ENCODE measurements around the gene ADCY2.

Gene ADCY2

DNA sequence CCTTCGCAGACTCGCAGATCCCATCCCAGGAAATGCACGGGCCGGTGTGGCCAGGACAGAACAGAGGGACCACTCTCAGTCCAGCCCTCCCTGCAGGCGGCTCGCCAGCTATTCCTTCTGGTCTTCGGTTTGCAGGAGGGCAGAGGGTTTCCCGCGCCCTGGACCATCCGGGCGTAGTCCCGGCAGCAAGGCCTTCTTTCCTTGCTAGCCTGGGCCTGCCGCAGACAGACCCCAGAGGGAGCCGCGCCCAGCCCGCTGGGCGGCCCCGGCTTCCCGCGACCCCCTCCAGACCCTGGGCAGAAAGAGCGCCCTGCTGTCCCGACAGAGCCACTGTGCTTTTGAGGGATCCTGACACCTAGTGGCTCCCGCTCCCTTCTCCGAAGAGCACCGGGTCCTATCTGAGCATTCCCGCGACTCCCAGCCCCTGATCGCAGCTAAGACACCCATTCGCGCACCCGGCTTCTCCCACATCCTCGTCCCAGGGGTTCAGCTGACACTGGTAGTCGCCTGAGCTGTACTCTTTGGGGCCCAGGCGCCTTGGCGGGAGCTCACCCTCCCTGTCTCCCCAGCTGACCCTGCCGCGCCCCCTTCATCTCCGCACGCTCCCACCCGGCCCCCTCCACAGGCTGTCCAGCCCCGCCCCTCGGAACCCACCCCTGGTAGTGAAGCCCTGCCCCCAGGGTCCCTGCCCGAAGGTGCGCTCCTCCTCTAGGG lies 453.9 kb downstream of the ADCY2 start:
- DNase-seq: peak; percentile 68

GRCh38 chr5:7850395-7851239 lies 454.7 kb downstream of the ADCY2 start, which contains the start of gene CFAP90:
Gene CFAP90, minus strand, starts transcription at chr5:7851133. Its CDS starts 112 bp downstream, at chr5:7851021.
- DNase-seq: peak; percentile 76

- DNase-seq: no peak
These were observed 455.3 kb downstream of the ADCY2 start for GRCh38 chr5:7851240-7851592.

GRCh38 chr5:7851617-7852289 lies 455.8 kb downstream of the ADCY2 start:
- DNase-seq: no peak

GRCh38 chr5:7852542-7852941 lies 456.6 kb downstream of the ADCY2 start:
- DNase-seq: no peak

DNA sequence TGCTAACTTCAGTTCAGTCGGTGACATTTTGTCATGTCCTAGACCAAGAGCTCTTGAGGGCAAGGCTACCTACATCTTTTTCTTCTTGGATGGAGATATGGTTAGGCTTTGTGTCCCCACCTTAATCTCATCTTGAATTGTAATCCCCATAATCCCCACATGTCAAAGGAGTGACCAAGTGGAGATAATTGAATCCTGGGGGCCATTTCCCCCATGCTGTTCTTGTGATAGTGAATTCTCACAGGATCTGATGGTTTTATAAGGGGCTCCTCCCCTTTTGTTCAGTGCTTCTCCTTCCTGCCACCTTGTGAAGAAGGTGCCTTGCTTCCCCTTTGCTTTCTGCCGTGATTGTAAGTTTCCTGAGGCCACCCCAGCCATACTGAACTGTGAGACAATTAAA lies 457.1 kb downstream of the ADCY2 start:
- DNase-seq: no peak

DNA sequence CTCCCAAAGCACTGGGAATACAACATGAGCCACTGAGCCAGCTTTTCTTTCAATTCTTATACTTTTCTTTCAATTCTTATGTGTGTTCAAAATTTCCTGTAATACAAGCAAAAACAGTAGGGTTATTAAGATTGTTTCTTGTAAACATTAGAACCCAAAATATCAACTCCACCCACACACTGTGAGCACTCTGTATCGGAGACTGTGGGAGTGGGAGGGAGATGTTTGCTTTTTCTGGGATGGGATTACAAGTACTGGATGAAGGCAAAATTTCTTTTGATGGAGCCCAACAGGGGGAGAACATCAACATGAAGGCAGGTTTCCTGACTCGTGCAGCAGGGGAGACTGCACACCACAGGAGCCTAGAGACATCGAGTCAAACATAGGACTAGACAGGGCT lies 459.7 kb downstream of the ADCY2 start:
- no peak for DNase-seq

- DNase-seq: peak; percentile 35
These were observed 460.9 kb downstream of the ADCY2 start for GRCh38 chr5:7856855-7857254.

DNA sequence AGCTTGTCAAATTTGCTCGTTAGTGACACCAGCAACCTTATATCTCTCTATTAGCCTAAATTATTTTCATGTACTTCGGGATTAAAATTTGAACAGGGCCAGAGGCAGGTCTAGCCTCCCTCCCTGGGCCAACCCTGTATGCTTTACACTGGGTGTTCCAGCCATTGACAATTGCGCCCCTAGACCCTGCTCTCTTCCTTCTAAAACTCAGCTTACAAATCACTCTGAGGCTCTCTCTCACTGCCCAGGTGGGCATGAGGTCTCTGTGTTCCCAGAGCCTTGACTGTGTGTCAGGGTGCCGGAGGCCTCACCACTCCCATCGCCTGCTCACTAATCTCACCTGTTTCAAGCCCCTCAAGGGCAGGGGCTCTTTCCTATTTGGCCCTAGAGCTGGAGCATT lies 461.4 kb downstream of the ADCY2 start:
- DNase-seq: no peak

DNA sequence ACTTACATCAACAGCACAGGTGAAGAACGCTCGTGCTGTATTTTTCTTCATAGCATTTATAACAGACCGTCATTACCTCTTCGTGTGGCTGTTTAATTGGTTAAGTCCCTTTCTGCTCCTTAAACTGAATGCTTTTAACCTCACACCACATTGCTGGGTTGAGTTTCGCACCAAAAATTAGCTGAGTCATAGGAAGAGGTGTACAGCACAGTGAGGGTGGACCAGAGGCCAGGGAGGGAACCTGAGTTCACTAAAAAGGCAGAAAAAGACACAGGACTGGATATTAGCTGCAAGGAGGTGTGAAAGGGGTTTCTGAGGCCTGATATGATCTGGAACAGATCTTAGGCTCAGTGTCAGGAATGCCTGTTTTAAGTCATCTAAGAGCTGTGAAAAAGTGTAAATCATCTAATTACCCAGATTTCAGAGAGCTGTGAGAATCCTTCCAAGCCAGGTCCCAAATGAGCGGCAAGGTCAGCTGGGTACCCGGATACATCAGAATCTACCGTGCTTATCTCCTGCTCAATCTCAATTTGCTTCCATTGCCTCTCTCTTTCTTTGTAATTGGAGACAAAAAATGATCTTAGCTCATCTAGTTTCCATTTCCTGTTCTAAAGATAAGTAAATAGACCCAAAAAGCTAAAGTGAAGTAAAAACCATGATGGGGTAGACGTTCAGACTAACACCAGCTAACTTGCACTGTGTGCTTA lies 462.1 kb downstream of the ADCY2 start:
- no peak for DNase-seq

DNA sequence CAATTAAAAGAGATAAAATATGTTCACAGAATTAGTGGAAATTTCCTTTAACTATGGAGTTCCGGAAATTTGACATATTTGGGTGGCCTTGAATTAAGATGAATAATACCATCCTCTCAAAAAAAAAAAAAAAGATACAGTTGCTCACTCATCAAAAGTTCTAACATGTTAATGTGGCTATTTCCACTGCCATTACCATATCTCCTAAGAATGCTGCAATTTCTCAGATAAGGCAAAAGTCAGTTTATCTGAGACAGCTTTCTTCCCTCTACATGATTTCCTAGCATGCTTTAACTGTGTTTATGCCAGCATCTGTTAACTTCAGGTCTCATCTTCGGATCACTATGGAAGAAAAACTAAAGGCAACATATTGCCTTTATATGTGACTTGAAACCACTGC lies 470.3 kb downstream of the ADCY2 start:
- DNase-seq: no peak

DNA sequence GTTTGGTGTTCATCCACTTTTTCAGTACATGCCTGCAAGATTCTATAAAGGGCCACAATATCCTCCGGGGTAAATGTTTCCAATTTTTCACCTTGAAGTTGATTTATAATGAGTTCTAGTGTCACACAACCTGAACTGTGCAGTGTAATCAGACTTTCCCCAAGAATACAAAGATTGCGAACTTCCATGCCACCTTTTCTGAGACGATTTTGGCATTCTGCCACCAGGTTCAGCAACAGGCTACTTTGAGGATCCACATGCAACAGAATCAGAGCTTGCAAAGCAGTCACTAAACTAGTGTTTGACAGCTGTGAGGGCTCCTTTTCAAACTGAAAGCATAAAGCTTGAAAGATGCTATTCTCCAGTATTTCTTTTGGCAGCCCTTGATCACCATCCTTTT lies 471.3 kb downstream of the ADCY2 start:
- no peak for DNase-seq

DNA sequence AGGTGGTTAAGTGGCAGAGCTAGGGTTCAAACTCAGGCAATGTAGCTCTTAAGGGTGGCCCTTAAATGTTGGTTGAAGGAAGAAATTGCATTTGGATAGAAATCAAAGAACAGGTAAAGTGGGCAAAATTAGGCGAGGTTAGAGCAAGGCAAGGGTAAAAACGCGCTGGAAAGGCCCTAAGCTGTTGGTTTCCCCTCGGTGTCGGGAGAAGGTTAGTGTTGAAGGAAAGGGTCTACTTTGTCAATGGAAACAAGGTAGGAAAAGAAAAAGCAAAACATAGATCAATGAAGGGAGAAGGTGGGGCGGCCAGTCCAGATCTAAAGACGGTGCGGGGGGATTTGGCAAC lies 472.5 kb downstream of the ADCY2 start:
- no peak for DNase-seq

DNA sequence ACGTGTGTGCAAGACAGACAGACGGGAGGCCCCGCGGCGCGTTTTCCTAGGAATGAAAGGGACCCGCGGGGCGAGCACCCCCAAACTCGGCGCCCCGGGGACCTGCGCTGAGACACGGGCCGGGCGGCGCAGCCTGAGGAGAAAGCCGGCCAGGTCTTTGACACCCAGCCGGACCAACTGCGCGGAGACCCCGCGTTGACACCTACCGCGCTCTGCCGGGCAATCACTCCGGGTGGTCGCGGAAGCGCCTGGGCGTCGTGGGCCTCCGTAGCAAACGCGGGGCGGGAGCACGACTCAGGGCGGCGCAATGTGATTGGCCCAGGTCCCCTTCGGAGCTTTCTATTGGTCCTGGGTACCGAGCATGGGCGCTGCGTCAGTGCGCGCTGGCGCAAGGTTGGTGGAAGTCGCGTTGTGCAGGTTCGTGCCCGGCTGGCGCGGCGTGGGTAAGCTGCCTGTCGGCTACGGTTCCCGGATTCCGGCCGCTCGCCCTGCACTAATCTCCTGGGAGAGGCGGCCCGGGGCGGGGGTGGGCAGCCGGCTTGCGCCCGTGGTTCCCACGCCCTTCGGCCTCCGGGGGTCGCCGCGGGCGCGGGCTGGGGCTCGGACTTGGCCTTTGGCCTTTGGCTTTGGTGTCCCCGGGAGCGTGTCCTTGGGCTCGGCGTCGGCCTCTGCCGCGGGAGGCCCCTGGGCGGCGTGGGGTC lies 473.0 kb downstream of the ADCY2 start, which contains the start of the genes FASTKD3 and MTRR:
Gene FASTKD3 (minus strand): TSS at position 259 of the 701 bp plus-strand sequence. CDS start 948 bp downstream, outside the sequence.
Gene MTRR (plus strand): TSS at position 376 of the 701 bp plus-strand sequence. CDS start 1,647 bp downstream, outside the sequence.
- DNase-seq: peak; percentile 96

GRCh38 chr5:7869474-7870136 lies 473.7 kb downstream of the ADCY2 start:
- no peak for DNase-seq

GRCh38 chr5:7871653-7872052 lies 475.7 kb downstream of the ADCY2 start:
- no peak for DNase-seq

DNA sequence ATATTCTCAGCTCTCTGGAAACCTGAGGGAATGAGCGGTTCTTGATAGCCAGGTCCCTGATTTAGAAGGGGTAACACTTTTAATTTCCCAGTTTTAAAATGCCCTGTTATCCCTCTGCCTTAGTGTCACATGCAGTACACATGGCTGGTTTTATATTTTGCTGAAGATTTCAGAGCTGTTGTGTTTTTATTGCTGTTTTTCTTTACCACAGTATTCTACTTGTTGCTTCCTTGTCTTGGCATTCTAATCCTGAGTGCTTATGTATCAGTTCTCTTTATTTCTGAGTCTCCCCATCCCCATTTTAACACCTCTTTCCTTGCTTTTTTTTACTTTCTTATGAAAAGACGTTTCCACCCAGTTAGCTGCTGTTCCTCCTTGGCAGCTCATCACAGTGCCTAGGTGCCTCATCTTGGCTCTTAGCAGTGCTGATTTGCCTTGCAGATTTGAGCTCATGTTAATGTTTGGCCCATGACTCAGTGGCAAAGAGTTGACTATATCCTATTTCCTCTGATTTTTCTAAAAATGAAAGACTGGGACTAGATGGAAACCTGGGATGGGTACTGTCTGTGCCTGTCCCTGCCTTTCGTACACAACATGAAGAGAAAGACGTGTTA lies 476.7 kb downstream of the ADCY2 start:
- DNase-seq: no peak

DNA sequence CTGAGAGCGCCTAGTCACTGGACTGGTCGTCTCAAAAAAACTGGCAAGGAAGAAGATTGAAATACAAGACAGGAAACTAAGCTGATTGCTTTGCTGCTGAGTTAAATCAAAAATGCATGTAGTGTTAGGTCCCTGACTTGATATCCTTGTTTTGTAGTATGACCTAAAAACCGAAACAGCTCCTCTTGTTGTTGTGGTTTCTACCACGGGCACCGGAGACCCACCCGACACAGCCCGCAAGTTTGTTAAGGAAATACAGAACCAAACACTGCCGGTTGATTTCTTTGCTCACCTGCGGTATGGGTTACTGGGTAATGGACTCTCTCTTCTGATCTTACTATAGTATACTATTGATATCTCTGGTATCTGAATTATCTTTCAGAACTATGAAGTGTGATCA lies 477.3 kb downstream of the ADCY2 start:
- no peak for DNase-seq

DNA sequence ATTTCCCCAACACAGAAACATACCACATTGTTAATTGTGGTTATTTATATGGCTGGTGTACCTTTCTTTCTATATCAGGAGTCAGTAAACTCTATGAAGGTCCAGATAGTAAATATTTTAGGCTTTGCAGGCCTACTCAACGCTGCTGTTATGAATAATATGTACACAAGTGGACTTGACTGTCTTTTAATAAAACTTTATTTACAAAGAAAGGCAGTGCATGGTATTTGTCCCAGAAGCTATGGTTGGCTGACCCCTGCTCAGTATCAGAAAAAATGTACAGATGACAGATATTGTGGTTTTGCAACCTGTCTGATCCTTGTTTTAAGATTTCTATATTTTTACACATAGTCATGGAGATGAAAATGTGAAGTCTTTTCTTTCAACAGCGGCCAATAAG lies 478.7 kb downstream of the ADCY2 start:
- DNase-seq: no peak

DNA sequence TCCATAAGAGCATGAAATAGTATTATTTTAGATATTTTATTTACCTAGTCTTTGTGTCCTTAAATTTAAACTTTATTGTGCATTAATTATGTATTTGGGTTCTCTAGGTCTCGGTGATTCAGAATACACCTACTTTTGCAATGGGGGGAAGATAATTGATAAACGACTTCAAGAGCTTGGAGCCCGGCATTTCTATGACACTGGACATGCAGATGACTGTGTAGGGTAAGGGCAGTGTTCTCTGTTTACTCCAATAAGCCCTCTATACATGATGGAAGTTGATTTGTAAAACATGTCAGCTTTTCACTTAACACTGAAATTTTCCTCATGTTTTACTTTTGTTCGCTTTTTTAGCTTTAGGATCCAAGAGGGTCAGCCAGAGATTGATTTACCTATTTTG lies 479.2 kb downstream of the ADCY2 start:
- no peak for DNase-seq

DNA sequence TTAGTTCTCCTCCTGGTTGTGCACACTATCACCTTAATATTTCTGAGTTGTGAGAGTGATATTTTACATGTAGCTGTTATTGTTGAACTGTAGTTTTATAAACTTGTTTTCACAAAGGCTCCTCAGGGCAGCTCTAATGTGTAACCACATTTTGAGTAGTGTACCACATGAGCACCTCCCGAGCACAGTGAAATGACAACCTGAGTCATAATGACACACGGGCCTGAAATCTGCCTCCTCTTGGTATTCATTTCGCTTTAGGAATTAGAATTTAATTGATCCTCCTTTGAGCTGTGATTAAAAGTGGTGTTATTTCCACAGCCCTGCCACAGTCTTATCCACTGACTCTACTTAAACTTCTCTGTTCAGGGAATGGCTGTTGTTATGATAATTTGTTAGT lies 480.9 kb downstream of the ADCY2 start:
- no peak for DNase-seq

Data from NCI-H2171 treated with DMSO at 0.1 percent for 48 hours (cell line).